DMS153 treated with DMSO at 0.1 percent for 48 hours (cell line): ENCODE measurements around the gene PATJ.
A peak's percentile ranks its signal among the peaks of the same experiment; 100 is the strongest.

Source experiments
- DNase-seq: peaks from one replicate; lab custom pipeline; 2025; ENCODE audit not compliant: unreplicated experiment; lab: John Stamatoyannopoulos, UW

The PATJ gene

GRCh38 chr1:62089570-62089969, 347.3 kb downstream of the PATJ start:
- no peak for DNase-seq

DNA sequence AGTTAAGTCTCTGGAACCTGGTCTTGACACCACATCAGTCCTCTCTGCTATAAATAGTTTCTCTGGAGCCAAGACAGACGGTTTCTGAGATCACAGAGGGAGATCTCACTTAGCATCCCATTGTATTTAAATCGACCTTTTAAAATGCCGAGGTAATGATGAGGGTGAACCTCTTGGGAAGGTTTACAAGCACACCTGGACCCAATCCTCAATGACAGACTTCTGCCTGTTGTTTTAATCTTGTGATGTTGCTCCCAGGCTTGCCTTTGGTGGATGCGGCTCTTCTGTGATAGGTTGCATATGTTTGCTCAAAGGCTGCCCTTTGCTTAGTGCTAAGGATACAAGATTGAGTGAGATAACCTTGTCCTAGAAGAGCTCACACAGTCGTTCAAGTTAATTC, 347.7 kb downstream of the PATJ start:
- DNase-seq: no peak

GRCh38 chr1:62092110-62092509, 349.8 kb downstream of the PATJ start:
- DNase-seq: no peak

- DNase-seq: no peak
Observed at GRCh38 chr1:62093261-62093660, 351.0 kb downstream of the PATJ start.

DNA sequence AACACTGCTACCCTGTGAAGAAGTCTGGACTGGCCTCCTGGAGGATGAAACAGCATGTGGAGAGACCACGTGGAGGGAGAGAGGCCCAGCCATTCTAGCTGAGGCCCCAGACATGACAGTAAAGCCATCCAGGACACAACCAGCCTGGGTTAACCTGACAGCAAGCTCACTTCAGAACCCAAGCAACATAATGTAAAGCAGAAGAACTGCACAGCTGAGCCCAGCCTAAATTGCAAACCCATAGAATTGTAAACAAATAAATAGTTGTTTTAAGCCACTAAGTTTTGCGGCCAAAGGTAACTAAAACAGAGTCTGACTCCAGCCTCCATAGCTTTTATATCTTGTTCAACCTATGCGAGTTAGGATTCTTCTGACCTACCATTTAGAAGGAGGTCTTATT, 355.2 kb downstream of the PATJ start:
- DNase-seq: no peak

DNA sequence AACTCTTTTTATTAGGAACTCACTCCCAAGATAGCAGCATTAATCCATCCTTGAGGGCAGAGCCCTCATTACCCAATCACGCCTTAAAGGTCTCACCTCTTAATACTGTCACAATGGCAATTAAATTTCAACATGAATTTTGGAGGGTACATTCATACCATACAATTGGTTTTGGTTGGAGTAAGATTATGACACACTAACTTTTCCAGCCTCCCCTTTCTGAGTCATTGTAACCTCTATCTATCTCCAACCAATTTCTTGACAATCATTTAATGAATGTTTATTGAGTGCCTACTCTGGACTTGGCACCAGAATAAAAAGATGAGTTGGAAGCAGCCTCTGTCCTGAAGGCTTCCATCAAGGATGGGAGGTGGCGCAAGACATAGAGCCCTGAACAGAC, 358.2 kb downstream of the PATJ start:
- DNase-seq: no peak

GRCh38 chr1:62103846-62104245, 361.6 kb downstream of the PATJ start:
- DNase-seq: no peak

DNA sequence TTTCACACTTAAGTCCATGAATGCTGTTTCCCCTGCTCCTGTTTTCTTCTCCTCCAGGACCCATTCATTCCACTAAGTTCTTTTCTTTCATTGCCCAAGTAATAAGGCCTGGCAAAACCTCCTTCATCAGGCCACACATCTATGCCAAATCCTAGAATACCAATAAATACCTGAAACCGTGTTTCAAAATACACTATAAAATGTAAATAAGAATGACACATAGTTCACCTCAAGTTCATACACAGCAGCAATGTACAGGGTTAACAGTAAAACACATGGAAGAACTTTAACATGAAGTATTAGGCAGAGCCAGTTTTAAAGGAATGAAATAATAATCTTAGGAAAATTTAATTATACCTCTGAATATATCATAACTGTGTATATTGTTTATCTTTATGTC, 365.6 kb downstream of the PATJ start:
- no peak for DNase-seq

DNA sequence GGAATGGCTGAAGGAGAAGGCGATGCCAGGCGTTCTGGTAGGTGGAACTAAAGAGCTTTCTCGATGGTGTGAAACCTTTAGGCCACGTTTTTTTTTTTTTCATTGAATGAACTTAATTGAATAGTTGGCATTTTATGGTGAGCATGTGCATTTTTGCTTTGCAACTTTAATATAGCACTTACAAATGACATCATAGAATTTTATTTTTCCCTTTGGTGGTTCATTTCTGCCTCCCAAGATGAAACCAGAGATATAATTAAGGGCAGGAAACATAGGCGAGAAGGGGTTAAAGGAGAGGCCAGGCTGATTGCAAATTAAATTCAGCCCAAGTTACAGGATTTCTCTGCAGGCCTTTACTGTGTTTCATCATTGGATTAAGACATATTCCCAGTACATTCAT, 366.8 kb downstream of the PATJ start:
- DNase-seq: no peak

- no peak for DNase-seq
Observed at GRCh38 chr1:62110198-62110817, 368.0 kb downstream of the PATJ start.

DNA sequence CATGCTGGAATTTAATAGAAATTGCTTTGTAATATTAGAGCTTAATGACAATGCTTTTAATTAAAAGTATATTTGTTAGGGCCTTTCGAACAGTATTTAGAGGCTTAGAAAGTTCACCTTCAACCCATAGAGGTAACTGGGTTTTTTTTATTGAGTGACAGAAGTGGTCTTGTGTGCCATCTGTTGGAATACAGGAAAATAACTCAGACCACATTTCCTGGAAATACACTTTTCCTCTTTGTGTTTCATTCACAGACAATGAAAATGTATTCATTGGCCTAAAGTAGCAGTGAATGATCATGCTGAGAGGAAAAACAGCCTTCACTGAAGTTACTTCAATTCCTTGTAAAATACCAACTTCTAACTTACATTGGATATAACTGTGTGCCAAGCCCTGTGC, 368.8 kb downstream of the PATJ start:
- no peak for DNase-seq

- no peak for DNase-seq
Observed at GRCh38 chr1:62113507-62113906, 371.2 kb downstream of the PATJ start.

DNA sequence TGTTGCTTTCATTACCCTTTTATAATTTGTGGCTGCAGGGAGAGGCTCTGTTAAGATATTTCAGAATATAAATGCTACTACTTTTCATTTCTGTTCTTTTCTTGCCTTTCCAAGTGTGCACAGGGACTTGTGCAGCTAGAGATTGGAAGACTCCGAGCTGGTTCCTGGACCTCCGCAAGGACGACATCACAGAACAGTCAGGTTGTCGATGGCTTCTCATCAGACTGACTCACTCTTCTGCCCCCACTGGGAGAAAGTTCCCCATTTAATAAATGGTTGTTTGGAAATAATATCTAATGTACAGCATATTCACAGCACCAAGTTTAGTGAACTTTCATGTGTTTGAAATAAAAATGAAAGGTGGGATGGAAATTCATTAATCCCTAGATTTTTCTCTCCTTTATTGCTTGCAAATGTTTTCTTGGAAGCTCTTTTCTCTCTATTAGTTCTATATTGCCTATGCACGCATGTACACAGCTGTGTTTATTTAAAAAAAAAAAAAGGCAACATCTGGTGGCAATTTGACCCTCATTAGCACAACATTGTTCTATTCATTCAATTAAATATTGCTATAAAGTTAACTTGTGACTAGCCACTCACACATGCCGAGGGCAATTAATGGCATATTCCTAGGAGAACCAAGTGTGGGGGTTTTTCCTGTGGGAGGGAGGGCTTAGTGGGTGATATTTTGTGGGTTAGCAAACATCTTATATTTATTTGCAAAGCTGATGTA, 374.9 kb downstream of the PATJ start:
- no peak for DNase-seq

- DNase-seq: no peak
Observed at GRCh38 chr1:62126579-62127290, 384.5 kb downstream of the PATJ start.

- no peak for DNase-seq
Observed at GRCh38 chr1:62128745-62129144, 386.5 kb downstream of the PATJ start.

DNA sequence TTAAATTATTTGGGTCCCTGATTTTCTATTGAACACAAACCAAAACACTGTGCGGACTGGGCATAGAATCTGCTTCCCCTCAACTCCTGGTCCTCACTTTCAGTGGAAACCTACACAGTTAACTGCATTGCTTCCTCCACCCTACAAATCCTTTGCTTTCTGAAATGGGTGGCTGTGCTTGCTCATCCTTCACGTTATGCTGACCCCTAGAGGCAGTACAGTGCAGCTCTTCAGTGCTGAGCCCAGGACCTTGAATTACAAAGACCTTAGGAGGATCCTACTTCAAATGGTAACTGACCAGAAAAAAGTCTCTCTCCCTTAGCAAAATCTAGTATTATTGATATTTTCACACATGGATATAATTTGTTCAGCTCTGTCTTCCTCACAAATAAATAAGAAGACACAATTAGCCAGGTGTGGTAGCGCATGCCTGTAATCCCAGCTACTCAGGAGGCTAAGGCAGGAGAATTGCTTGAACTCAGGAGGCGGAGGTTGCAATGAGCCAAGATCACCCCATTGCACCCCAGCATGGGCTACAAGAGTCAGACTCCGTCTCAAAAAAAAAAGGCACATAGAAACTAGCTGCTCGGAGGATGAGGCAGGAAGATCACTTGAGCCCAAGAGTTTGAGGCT, 388.9 kb downstream of the PATJ start:
- DNase-seq: peak; percentile 38

DNA sequence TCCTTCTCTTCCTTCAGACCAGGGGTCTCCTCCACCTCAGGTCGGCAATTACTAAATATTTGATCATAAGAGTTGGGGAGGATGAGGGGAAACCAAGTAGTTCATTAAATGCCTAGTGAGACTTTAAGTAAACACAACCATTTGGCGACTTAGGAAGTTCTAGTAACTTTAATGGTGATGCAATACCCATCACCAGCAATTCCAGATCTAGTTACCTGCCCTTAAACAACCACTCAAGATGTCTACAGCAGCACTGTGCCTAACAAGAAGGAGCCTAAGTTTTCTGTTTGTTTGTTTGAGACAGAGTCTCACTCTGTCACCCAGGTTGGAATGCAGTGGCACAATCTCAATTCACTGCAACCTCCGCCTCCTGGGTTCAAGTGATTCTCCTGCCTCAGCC, 395.7 kb downstream of the PATJ start:
- no peak for DNase-seq

- no peak for DNase-seq
Observed at GRCh38 chr1:62139410-62139809, 397.1 kb downstream of the PATJ start.

DNA sequence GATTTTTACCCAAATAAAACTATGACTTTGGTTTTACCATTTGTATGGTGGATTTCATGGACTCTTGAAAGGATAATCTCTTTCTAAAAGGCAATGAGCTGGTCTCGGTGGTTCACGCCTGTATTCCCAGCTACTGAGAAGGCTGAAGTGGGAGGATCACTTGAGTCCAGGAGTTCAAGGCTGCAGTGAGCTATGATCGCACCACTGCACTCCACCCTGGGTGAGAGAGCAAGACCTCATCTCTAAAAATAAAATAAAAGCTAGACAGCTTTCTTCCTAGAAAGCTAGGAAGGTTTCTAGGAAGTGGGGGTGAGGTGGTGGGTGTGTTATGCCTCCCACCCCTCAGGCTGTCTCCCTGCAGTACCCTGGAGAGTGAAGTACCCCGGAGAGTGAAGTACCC, 398.4 kb downstream of the PATJ start:
- DNase-seq: no peak

GRCh38 chr1:62142496-62142895, 400.2 kb downstream of the PATJ start:
- no peak for DNase-seq

GRCh38 chr1:62144238-62144831, 402.1 kb downstream of the PATJ start:
- no peak for DNase-seq
